DMS79 treated with DMSO at 0.1 percent for 48 hours (cell line): Measurements from ENCODE around the gene BCAS1.

Experiments used
- DNase-seq: peaks from one replicate; lab custom pipeline; 2025; lab: John Stamatoyannopoulos, UW

The BCAS1 gene

DNA sequence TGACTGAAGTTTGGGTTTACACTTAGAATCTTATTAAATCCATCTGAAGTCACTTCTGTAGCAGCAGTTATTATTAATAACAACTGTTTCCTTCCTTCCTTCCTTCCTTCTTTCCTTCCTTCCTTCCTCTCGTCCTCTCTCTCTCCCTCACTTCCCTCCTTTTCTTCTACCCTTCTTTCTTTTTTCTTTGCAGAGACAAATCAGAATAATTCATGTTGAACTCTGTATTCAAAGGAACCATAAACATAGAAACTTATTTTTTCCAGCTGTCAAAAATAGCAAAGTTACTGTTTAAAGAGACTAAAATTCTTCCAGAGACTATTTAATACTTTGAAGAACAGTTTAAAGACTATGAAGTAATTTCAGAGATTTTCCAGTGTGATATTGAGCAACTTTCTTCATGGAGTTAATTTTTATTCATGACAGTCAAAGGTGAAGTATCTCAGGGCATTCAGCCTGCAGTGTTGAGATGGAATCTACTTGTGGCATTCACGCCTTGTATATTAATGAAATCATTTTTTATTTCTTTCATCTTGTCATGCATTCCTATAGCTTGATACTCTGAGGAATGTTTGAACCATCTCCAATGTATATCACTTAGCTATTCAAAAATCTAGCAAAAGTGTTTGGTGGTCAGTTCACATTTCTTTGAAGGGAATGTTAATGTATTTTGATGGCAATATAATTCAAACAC lies 109.7 kb downstream of the BCAS1 start:
- no peak for DNase-seq

DNA sequence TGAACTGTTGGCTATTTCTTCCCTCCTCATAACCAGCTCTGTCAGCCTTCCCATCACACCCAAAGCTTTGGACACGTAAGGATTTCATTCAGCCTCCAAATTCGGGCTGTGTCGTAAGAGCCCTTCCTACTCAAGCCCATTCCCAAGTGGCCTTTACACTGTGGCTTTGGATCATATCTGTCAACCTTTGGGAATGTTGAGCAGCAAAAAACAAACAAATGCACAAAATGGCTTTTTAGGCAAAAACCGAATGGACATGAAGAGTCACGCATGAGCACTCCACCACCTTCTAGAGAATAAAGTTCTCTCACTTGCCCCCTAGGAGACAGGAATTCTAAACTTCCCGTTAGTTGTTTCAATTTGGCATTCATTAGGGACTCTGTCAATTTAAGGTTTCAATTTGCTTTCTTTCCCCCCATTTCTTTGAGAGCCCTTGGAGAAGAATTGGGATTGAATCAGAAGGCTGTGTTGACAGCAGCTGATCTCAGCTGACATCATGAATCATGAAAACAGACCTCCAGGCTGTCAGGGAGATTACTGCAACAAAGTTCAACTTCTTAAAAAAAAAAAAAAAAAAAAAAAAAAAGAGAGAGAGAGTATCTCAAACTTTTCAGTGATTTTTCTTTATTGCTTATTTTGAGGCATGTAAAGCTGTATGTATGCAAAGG lies 110.3 kb downstream of the BCAS1 start:
- no peak for DNase-seq

DNA sequence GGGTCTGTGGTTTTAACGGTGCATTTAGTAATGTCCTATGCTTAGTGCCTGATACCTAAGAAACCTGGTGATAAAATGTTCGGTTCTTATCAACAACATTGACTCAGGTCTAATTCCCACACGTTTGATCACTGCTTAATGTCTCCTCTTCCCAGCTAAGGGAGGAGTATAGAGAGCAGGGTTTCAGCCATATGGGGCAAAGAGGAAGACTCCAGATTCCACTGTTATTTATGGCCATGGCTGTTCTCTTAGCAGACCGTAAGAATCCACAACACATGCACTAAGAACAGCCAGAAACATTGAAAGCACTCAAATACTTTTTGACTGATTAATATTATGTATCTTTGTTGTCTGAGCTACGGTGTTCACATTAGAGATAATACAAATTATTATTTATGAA lies 112.1 kb downstream of the BCAS1 start:
- DNase-seq = no peak

DNA sequence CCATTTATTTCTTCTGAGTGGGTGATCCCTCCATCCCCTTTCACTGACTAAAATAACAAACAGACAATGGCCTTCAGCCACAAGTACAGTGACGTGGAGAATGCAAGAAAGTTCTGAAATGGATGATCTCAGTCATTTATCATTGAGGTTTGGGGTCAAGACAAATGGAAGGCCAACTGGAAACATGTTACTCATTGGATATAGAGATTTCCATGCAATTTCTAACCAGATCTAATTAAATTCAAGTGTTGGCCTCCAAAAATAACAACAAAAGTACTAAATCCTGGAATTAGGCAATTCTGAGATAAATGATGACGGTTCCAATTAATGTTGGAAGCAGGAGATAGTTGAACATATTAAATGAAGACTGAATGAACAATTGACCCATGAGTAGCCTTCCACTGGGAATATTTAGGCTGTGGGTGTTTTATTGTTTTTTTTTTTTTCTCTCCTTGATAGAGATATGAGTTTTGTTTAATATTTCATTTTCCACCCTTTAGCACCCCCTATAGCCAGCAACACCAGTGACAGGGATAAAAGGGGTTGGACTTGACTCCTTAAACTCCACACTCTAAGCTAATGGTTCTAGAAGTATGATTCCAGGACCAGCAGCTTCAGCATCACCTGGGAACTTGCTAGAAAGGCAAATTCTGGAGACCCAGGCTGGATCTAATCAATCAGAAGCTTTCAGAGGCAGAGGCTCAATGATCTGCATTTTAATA lies 112.8 kb downstream of the BCAS1 start:
- DNase-seq = no peak

DNA sequence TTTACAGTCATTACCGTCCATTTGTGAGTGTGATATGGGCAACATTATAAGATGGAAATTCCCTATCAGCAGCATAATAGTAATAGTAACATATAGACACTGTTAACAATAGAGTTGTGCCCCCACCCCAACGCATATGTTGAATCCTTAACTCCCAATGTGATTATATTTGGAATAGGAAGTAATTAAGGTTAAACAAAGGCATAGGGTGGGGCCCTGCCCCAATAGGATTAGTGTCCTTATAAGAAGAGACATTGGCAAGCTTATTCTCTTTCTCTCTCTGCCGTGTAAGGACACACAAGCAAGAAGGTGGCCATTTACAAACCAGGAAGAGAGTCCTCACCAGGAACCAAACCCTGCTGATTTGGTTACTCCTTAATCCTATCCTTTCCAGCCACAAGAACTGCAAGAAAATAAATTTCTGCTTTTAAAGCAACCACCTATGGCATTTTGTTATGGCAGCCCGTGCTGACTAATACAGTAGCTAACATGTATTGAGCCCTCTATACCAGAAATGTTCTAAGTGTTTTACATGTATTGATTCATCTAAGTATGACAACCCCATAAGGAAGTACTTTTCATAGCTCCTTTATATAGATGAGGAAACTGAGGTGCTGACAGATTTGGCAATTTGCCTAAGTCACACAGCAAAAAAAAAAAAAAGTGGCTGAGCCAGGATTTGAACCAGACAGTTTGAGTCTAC lies 114.2 kb downstream of the BCAS1 start:
- no peak for DNase-seq

DNA sequence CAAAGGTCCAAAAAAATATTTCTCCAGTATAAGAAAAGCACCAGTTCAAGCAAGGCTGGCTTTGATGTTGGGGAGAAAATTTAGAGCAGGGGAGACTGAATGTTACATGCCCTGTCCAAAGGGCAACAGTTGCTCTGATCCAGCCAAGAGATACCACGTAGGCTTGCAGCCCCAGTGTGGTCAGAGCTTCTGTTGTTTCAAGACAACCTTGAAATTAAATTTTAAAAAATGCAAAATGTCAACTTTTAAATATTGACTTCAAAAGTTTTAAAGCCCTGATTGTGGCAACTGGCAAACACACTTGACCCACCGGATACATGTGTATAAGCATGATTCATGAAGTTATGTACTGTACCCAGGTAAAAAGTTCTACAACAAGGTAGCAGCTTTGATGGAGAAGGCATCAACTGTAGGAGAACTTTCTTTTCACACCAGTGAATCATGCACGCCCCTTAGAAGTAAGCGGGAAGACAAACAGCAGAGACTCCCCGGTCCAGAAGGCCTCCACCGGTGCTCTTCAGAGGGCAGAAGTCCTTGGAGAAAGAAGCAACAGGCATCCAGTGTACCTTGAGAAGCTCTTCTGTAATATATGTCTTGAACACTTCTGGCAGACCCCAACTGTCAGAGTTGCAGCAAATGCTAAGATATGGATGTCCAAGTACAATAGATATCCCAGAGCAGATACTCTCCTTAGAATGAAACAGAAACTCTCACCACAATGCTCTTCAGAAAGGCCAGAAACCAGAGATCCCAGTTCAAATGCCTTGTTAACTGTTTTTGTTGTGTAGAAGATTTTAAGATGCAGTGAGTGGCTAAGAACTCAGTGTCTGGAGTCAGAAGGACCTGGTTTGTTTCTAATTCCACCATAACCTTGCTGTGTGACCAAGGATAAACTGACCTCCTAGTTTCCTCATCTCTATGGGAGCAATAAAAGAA lies 115.4 kb downstream of the BCAS1 start:
- DNase-seq = no peak

DNA sequence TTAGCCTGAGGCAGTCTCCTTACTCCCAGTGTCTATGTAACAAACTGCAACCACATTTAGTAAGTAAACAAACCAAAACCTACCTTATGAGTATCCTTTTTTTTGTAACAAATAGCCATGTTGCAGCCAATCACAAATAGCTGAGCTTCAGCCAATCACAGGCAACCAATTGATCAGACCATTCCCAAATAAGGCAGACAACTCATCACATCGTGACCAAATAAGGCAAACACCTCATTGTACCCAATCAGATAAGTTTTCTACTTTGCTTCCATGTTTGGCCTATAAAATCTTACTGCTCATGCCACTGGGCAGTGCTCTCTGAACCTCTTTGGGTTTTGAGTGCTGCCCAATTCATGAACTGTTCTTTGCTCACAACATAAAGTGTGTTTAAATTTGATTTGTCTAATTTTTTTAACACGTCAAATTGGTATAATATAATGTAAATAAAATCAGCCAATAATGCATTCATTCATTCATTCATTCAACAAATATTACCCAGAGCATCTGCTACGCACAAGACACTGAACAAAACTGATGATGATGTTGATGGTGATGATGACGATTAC lies 117.8 kb downstream of the BCAS1 start:
- no peak for DNase-seq

DNA sequence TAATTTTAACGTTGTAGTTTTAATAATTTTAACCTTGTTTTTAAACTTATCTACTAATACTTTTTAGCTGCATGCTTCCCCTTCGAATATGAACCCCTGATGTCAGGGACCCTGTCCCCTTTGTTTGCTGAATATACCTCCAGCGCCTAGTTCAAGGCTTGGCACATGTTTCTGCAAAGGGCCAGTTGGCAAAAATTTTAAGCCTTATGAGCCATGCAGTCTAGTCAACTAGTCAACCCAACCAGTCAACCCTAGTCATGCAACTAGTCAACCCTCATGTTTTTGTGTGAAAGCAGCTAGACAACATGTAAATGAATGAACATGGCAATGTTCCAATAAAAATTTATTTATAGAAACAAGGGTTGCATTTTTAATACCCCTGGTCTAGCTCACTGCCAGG lies 119.8 kb downstream of the BCAS1 start:
- no peak for DNase-seq

DNA sequence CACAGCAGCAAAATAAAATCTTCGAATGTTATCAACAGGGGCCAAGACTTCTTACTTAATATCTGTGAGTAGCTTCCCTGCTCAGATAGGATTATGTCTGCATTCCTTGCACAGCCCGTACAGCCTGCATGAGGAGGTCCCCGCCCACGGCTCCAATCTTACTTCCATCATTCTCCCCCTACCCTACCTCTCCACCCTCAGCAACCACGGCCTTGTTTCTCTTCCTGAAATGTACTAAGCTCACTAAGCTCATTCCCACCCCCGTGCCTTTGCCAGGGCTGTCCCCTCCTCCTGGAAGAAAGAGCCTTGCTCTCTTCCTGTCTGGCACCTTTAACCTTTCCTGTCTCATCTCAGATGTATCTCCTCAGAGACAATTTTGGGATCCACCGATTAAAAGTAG lies 120.4 kb downstream of the BCAS1 start:
- no peak for DNase-seq

DNA sequence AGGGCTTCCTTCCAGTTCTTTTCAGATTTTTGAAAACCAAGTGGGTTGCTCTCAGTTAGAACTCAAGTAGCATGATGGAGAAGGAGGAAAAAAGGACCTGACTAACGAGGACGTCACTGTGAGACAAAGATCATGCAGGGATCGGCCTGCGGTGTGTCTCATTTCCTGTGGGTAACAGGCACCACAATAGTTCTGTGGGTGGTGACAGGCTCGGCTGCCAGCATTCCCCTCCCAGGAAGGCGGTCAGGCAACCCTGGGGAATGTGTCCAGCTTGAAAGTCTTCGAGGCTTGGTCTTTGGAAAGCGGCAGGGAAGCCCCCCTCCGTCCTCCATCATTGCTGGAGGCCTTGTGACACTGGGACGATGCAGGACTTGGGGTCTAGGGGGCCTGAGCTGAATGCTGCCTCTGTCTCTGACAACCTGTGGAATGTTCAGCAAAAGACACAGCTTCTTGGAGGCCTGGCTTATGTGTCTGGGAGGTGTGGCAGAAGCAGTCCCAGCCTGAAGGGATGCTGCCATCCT lies 121.0 kb downstream of the BCAS1 start:
- no peak for DNase-seq

DNA sequence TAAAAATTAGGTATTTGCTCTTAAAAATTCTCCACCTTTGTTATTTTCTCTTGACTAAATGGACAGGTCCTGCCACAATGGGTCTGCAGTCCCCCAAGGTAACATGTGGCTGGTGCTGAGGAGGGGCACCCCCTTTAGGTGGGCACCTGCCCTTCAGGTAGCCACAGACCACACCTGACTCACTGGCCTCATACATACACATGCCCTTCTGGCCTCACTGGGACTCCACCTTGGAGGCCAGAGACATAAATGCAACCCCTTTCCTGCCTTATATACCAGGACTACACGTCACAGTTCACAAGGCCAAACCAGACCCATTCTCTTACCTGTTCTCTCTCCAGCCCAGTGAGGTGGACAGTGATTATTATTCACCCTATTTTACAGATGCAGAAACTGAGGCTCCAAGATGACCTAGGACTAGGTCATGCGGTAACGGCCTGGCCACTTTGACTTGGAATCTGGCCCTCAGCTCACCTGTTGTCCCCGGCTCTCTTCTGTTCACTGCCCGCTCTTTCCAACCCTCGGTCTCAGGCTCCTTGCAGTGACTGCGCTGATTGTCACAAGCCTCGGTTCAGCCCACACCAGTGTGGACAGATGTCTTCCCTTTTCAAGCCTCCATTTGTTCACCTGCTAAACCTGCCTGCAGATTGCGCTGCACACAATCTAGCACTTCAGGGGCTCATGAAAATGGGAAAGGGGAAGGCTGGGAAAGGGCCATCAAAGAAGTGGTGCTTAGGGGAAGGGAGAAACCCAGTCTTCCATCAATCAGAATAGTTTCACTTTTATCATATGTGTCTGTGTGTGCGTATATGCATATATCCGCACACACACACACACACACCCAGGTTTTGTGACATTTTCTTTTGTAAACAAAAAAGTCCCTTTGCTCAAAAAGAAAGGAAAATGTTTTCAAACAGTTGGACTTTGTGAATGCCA lies 121.7 kb downstream of the BCAS1 start:
- DNase-seq = no peak

DNA sequence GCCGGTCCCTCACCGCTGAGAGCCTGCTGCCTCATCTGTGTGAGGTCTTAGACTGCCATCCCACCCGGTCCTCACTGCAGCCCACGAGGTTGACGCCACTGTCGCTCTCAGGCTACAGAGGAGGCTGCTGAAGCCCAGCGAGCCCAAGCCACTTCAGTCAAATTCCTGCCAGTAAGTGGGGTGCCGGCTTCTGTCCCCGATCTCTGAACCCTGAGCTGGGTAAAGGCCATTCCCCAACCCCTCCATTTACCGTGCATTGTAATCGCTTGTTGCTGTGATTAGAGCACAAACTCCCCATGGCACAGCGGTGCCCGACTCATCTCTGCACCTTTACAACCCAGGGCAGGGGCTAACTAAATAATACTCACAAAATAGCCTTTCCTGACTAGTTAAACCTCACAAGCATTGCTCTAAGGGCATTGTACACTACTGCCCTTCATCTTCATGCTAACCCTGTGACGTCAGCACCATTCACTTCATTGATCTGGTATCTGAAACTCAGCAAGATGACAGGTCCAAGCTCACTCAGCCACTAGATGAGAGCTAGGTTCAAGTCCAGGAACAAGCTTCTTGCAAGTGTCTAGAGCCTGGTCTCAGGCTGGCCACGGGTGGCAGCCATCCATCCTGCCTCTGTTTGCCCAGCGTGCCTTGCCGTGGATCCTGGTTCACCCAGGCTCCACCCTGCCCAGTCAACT lies 122.7 kb downstream of the BCAS1 start:
- no peak for DNase-seq

DNA sequence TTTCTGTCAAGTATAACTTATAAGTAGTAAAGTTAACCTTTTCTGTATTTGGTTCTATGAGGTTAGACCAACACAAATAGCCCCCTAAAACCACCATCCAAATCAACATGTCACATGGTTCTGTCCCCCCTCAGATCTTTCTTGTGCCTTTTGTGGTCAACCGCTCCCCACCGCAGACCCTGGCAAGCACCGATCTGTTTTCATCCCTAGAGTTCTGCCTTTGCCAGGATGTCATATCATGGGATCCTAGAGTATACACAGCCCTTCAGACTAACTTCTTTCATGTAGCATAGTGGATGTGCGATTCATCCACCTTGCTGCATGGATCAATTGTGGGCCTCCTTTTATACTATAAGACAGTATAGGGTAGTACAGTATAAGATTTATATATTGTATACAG lies 124.3 kb downstream of the BCAS1 start:
- DNase-seq = no peak

DNA sequence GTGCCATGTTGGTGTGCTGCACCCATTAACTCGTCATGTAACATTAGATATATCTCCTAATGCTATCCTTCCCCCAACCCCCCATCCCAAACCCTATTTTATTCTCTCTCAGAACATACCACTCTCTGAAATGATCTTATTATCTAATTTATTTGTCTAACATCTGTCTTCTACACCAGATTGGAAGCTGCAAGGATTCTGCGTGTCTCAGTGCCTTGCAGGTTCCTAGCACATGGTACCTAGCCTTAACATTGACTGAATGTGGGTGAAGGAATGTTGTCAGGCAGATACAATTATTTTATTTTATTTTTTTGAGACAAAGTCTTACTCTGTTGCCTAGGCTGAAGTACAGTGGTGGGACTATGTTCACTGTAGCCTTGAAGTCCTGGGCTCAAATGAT lies 124.9 kb downstream of the BCAS1 start:
- DNase-seq = no peak

DNA sequence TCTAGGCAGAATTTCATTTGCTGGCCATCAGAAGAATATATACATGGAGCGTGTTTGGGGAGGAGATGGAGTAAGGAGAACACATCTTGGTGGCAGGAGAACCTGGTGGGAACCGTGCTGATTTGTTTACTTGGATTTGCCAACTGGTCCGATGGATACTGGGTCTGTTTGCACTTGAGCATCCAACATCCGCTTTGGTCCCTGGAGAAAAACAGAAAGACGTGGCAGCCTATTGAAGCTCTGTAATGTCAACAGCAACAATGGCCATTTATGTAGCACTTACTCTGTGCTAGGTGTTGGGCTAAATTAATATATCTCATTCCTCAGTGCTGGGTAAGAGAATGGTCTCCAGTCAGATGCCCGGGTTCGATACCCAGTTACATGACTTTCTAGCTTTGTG lies 125.6 kb downstream of the BCAS1 start:
- no peak for DNase-seq

DNA sequence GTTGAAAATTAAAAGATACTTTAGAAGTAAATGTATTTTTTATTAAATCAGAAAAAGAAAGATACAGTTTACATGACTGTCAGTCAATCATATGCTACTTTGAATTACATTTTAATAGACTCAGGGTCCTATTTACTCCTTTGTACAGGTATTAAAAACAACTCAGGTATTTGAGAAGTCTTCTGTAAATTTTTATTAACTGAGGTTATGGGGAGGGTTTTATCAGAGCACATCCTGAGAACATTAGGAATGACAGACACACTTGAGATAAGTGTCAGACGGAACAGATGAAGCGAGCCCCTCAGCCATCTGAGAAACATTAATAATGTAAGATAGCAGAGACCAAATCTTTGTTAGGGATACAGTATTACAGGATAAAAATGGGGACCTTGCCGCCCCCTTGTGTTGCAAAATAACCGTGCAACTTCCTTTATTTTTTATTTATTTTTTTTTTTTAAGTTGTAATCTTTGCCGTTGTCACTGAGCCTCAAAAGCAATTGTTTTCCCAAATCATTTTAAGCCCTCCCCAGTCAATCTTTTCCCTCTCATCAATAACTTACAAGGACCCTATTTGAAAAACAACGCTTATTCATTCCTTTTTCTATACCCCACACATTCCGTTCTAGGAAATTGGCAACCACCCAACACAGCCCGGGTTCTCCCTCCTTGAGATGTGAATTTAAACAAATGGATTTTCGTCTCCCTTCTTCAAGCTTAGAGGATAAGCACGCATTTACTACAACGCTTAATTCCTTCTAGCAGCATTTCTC lies 126.7 kb downstream of the BCAS1 start:
- peak; percentile 39 for DNase-seq

DNA sequence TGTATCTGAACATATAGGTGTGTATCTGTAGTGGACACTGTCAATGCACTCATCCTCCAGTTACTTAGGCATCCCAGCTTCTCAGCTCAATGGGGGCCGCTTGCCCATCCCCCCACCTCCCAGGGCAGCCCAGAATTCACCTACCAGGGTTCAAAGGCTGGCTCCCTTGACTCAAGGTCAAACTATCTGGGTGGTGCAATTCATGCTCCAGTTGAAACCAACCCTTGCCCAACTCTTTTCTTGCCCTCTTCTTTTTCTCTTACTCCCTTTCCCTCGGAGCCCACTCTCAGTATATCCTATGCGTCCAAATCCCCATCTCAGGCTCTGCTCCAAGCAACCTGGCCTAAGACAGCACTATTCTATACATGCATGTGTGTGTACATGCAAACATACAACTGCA lies 127.4 kb downstream of the BCAS1 start:
- DNase-seq = no peak

DNA sequence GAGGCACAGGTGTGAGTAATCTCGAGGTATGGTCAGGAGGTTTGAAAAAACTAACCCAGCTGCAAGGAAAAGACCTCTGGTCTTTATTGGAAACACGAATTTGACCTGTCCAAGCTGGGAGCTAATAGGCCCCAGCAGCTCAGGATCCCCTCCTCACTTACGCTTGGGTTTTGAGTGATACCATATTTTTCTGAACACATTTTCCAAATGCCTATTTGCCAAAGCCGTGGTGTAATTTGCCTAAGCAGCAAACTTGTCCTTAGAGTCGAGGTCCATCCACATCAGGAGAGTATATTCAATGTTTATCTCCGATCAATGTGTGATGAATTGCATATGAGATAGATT lies 128.0 kb downstream of the BCAS1 start:
- no peak for DNase-seq
